GM12878 (cell line): ENCODE data around the gene NDUFAF5. TPM values are rescaled to one million over a fixed set of nuclear protein-coding genes. Genes with fewer than 3 reads are reported as not detected.
A peak's percentile ranks its signal among the peaks of the same experiment; 100 is the strongest.

Experiments used
- ATAC-seq: fragments of 200-7000 bp; cut with Tn5 transposase; 3 replicates; pipeline ENCODE4 v1.9.1; 2020; ENCODE audit warnings: mild to moderate bottlenecking, moderate library complexity
- BruUV-seq: library from RNA; stranded (reverse); fragments of 400-500 nt; replicated peaks from 2 replicates; lab custom pipeline; 2021; lab: Mats Ljungman, UMichigan
- CTCF ChIA-PET: fragments of 300-600 bp; sonication (Branson Sonifier 250); formaldehyde crosslinking; extraction: SDS; loops from one replicate; lab custom pipeline; 2021; ENCODE audit warnings: inconsistent platforms; lab: Yijun Ruan, JAX
- POLR2A ChIA-PET: fragments of 350-600 bp; formaldehyde crosslinking; extraction: SDS; loops from one replicate; lab custom pipeline; 2021; ENCODE audit warnings: inconsistent platforms; lab: Charles Lee
- RAD21 ChIA-PET: fragments of 300-600 bp; sonication (Branson Sonifier 250); formaldehyde crosslinking; loops from one replicate; lab custom pipeline; 2023; ENCODE audit warnings: antibody characterized with exemption; ENCODE audit not compliant: unreplicated experiment; lab: Charles Lee
- SMC1A ChIA-PET: fragments of 300-600 bp; sonication (Branson Sonifier 250); formaldehyde crosslinking; loops from one replicate; lab custom pipeline; 2023; ENCODE audit not compliant: unreplicated experiment, uncharacterized antibody; lab: Charles Lee
- DNase-seq: peaks from one replicate; pipeline ENCODE4 v3.0.0-alpha.2; 2011; ENCODE audit warnings: low read depth, low spot score
- FAIRE-seq: peaks from 3 replicates; lab custom pipeline; 2011; peaks lifted over from hg19 to GRCh38; lab: Jason Lieb, UNC
- H2AFZ ChIP-seq: 2 replicates; pipeline ENCODE4 v1.6.0; 2011; ENCODE audit warnings: low read depth, low read length, control low read depth; ENCODE audit not compliant: control insufficient read depth
- H3K27ac ChIP-seq: 2 replicates; pipeline ENCODE4 v1.5.1; 2011; ENCODE audit warnings: control low read depth; ENCODE audit not compliant: control insufficient read depth, insufficient read depth
- H3K27me3 ChIP-seq, 2 experiments: replicated peaks in 1 of 2; 2 replicates each; pipeline versions ENCODE4 v1.6.0 to v1.6.1; 2011; ENCODE audit warnings: low read length in 1 of 2; ENCODE audit not compliant: control insufficient read depth in 2 of 2, insufficient read depth in 2 of 2
- H3K36me3 ChIP-seq, 2 experiments: 2 replicates each; pipeline ENCODE4 v1.5.1; 2011; ENCODE audit warnings: low read length in 1 of 2; ENCODE audit not compliant: control insufficient read depth in 2 of 2, insufficient read depth in 2 of 2
- H3K4me1 ChIP-seq: 2 replicates; pipeline ENCODE4 v1.6.1; 2011; ENCODE audit warnings: mild to moderate bottlenecking, low read length, moderate library complexity, mixed read lengths; ENCODE audit not compliant: control insufficient read depth, insufficient read depth
- H3K4me2 ChIP-seq: 2 replicates; pipeline ENCODE4 v1.6.0; 2011; ENCODE audit warnings: control low read depth; ENCODE audit not compliant: control insufficient read depth, insufficient read depth
- H3K4me3 ChIP-seq: fragments of 200-600 bp; sonication (generic); 2 replicates; pipeline ENCODE4 v1.5.1; 2016
- H3K79me2 ChIP-seq: 2 replicates; pipeline ENCODE4 v1.6.0; 2011; ENCODE audit warnings: low read length; ENCODE audit not compliant: control insufficient read depth, insufficient read depth
- H3K9ac ChIP-seq: 2 replicates; pipeline ENCODE4 v1.8.0; 2011; ENCODE audit warnings: low read length, control low read depth, mixed read lengths; ENCODE audit not compliant: control insufficient read depth, insufficient read depth
- H3K9me3 ChIP-seq: replicated peaks from 3 replicates; pipeline ENCODE4 v1.5.1; 2011; ENCODE audit warnings: mild to moderate bottlenecking, low read length; ENCODE audit not compliant: control insufficient read depth, insufficient read depth
- H4K20me1 ChIP-seq: 2 replicates; pipeline ENCODE4 v1.6.0; 2011; ENCODE audit not compliant: control insufficient read depth, insufficient read depth
- EGR1 ChIP-seq, 2 experiments: IDR thresholded peaks; 1 replicate in 1 of 2; 2 replicates in 1 of 2; pipeline ENCODE4 v1.6.1; 2011 to 2012; ENCODE audit warnings: low read depth in 2 of 2, low read length in 2 of 2, borderline replicate concordance in 1 of 2, mild to moderate bottlenecking in 1 of 2, moderate library complexity in 1 of 2
- JUNB ChIP-seq: IDR thresholded peaks from 2 replicates; pipeline ENCODE4 v1.6.1; 2016; ENCODE audit warnings: antibody characterized with exemption, mild to moderate bottlenecking
- MTA2 ChIP-seq: fragments of 450-650 bp; IDR thresholded peaks from 2 replicates; pipeline ENCODE4 v1.6.1; 2016; ENCODE audit warnings: low read depth, mild to moderate bottlenecking, moderate library complexity
- MYB ChIP-seq: fragments of 150-350 bp; IDR thresholded peaks from 2 replicates; pipeline ENCODE4 v1.6.1; 2014; ENCODE audit warnings: mild to moderate bottlenecking, low read depth, low read length, borderline replicate concordance
- NR2F1 ChIP-seq: fragments of 450-650 bp; conservative IDR thresholded peaks from 2 replicates; pipeline ENCODE4 v1.6.1; 2017; ENCODE audit warnings: mild to moderate bottlenecking
- PAX5 ChIP-seq: IDR thresholded peaks from 2 replicates; pipeline ENCODE4 v1.6.1; 2011; ENCODE audit warnings: low read depth, low read length, borderline replicate concordance
- PAX8 ChIP-seq: fragments of 450-650 bp; IDR thresholded peaks from 2 replicates; pipeline ENCODE4 v1.6.1; 2017; ENCODE audit warnings: mild to moderate bottlenecking, moderate library complexity
- WGBS: methylation state at CpG from one replicate; pipeline ENCODE4 v1.1.6; 2016; ENCODE audit warnings: low lambda C conversion rate; ENCODE audit not compliant: insufficient replicate concordance, insufficient coverage; ENCODE audit errors: missing lambda C conversion rate; 5-methylcytosine and 5-hydroxymethylcytosine counted together
- in situ Hi-C: fragments of 300-500 bp; cut with MboI; formaldehyde crosslinking; loops from 9 replicates; pipeline ENCODE4 v1.14.3; 2018; ENCODE audit warnings: mixed read lengths
- intact Hi-C: fragments of 100-400 bp; cut with micrococcal nuclease; formaldehyde crosslinking; loops from one replicate; pipeline ENCODE4 v1.14.2; 2022; ENCODE audit not compliant: unreplicated experiment
- polyA plus RNA-seq, 11 experiments: library from polyadenylated mRNA; depleted of rRNA in 4 of 11; unstranded in 6 of 11; stranded (reverse) in 5 of 11; fragments of >200 nt; fragmentation: Nextera tagmentation in 4 of 11; fragmentation: Illumina TruSeq in 1 of 11; extraction: Ambion mirVana in 4 of 11; extraction: Trizol in 1 of 11; gene quantifications; 1 replicate in 1 of 11; 2 replicates in 10 of 11; pipeline versions ENCODE4 v1.2.1 to v1.2.3, GENCODE V29; 2011 to 2016; ENCODE audit warnings: inconsistent platforms in 2 of 11, missing spikeins in 2 of 11, low read depth in 1 of 11
- total RNA-seq, 4 experiments: library from RNA; depleted of rRNA in 3 of 4; stranded (reverse); fragments of >200 nt in 3 of 4; fragmentation: Illumina TruSeq in 1 of 4; extraction: Trizol in 1 of 4; gene quantifications; 2 replicates each; pipeline versions ENCODE4 v1.2.1 to v1.2.3, GENCODE V29; 2013 to 2021
- TF ChIP-seq, protein P1 (sequence below): IDR thresholded peaks from 2 replicates; pipeline ENCODE4 v1.6.1; 2011; ENCODE audit warnings: low read depth, mild to moderate bottlenecking, low read length, moderate library complexity, borderline replicate concordance; ENCODE audit errors: extremely low read depth
- TF ChIP-seq, protein P2 (sequence below): fragments of 450-650 bp; IDR thresholded peaks from 2 replicates; pipeline ENCODE4 v1.6.1; 2017; ENCODE audit warnings: mild to moderate bottlenecking, moderate library complexity

NDUFAF5 gene
- total and polyA plus RNA-seq, 10 of the 15 experiments (the other 5 are each of a cell fraction or from before 2014, with no cell fraction given) = 15.6 to 36.9 (median 28.0) TPM

DNA sequence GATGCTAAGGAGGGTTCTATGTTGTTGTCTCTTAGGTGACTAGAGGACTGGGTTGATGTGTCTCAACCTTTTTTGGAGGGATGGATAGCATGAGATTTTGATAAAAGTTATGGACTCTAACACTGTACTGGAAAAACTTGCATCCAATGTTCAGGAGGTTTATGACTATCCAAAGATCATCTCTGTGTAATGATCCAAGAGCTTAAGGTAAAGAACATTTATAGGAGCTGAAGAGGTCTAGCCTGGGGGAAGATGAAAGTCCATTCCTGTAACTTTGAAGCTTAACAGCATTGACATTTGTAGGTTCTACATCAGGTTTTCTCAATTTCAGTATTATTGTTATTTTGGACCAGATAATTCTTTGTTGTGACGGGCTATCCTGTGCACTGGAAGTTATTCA lies 49.0 kb upstream of the NDUFAF5 start:
- Histone ChIP-seq H3K4me3 (no peak overlapping the region), H3K79me2 (no peaks in the 10 kb centered on the region), H3K9ac (no peak overlapping the region), H3K36me3 (peaks cover 0 to 20% of the 10 kb centered on the region in 2 experiments), H3K27me3 (no peaks in the 10 kb centered on the region), H3K4me1 (no peaks in the 10 kb centered on the region), H2AFZ (no peak overlapping the region), H4K20me1 (no peaks in the 10 kb centered on the region), H3K27ac (no peak overlapping the region), H3K9me3 (no peaks in the 10 kb centered on the region), H3K4me2 (no peak overlapping the region)
- ChIA-PET RAD21 (no interaction called here), SMC1A (interaction anchor here (0.5 to 0.9 kb wide), 3 partner anchors 12 to 26 kb away, joined by 3 to 4 read pairs (median 3); no protein-coding TSS in a partner anchor), POLR2A (no interaction called here), CTCF (interaction anchor here (1.1 kb wide), 1 partner anchor 36 kb away, joined by 3 read pairs; no protein-coding TSS in a partner anchor)
- no peak for FAIRE-seq
- ATAC-seq = no peak
- TSS peak; percentile 12 for BruUV-seq
- DNase-seq = no peak
- in situ Hi-C loops (no loop called here), intact Hi-C loops (no loop called here)
- TF ChIP-seq MYB = no peak
- no peak for TF ChIP-seq JUNB
- TF ChIP-seq, protein P1, sequence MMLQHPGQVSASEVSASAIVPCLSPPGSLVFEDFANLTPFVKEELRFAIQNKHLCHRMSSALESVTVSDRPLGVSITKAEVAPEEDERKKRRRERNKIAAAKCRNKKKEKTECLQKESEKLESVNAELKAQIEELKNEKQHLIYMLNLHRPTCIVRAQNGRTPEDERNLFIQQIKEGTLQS = no peak
- no peak for TF ChIP-seq EGR1 (IDR thresholded peaks at IDR 0.05; ENCODE audit: borderline replicate concordance in 1 of 2, low read depth in 2 of 2, low read length in 2 of 2)
- WGBS = 100% methylated on average over 1 of the region's 1 CpG

DNA sequence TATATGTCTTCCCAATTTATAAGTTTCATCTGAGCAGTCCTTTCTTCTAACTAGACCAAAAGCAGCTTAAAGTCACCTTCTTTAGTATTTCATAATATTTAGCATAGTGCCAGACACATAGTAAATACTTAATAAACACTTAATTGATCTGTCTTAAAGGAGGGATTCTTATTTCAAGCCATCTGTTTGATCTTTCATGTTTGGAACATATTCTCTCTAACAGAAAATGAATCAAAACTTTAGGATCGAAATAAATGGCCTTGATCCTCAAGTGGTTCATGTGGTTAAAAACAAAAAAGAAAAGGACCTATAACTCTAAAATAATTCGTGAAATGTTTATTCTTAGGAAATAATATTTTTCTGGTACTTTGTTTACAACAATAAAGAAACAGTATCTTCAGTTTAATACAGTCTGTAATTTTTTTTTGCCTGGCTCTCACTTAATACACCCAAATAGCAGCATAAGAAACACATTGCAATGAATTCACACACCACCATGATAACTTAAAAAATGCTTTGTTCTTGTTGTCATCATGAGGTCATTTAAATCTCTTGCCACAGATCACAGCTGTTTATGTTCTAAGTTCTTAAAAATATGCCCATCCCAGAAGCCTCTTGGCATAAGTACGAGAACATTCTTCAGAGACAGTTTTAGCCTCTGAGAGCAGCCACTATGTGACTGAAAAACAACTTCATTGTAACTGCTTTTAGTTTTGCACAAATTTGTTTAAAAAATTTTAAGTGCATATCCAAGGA lies 48.2 kb upstream of the NDUFAF5 start:
- ATAC-seq (no peak), DNase-seq (no peak), FAIRE-seq (peak; percentile 74)
- Histone ChIP-seq H3K79me2 (no peaks in the 10 kb centered on the region), H4K20me1 (no peaks in the 10 kb centered on the region), H3K4me2 (no peak overlapping the region), H2AFZ (no peak overlapping the region), H3K4me3 (no peak overlapping the region), H3K36me3 (peaks cover 0 to 18% of the 10 kb centered on the region in 2 experiments), H3K4me1 (no peaks in the 10 kb centered on the region), H3K9me3 (no peaks in the 10 kb centered on the region), H3K27ac (no peak overlapping the region), H3K9ac (no peak overlapping the region), H3K27me3 (no peaks in the 10 kb centered on the region)
- RAD21 ChIA-PET = no interaction called here
- SMC1A ChIA-PET = no interaction called here
- in situ Hi-C loops = no loop called here
- POLR2A ChIA-PET = no interaction called here
- intact Hi-C loops = no loop called here
- no TSS peak for BruUV-seq
- 95% methylated on average over 3 of the region's 3 CpGs for whole genome bisulfite sequencing
- CTCF ChIA-PET = interaction anchor here (1.1 kb wide), 1 partner anchor 35 kb away, joined by 3 read pairs; no protein-coding TSS in a partner anchor
- TF ChIP-seq MTA2 (no peak), PAX5 (no peak), PAX8 (no peak), NR2F1 (no peak)
- TF ChIP-seq, protein P2, sequence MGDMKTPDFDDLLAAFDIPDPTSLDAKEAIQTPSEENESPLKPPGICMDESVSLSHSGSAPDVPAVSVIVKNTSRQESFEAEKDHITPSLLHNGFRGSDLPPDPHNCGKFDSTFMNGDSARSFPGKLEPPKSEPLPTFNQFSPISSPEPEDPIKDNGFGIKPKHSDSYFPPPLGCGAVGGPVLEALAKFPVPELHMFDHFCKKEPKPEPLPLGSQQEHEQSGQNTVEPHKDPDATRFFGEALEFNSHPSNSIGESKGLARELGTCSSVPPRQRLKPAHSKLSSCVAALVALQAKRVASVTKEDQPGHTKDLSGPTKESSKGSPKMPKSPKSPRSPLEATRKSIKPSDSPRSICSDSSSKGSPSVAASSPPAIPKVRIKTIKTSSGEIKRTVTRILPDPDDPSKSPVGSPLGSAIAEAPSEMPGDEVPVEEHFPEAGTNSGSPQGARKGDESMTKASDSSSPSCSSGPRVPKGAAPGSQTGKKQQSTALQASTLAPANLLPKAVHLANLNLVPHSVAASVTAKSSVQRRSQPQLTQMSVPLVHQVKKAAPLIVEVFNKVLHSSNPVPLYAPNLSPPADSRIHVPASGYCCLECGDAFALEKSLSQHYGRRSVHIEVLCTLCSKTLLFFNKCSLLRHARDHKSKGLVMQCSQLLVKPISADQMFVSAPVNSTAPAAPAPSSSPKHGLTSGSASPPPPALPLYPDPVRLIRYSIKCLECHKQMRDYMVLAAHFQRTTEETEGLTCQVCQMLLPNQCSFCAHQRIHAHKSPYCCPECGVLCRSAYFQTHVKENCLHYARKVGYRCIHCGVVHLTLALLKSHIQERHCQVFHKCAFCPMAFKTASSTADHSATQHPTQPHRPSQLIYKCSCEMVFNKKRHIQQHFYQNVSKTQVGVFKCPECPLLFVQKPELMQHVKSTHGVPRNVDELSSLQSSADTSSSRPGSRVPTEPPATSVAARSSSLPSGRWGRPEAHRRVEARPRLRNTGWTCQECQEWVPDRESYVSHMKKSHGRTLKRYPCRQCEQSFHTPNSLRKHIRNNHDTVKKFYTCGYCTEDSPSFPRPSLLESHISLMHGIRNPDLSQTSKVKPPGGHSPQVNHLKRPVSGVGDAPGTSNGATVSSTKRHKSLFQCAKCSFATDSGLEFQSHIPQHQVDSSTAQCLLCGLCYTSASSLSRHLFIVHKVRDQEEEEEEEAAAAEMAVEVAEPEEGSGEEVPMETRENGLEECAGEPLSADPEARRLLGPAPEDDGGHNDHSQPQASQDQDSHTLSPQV = no peak
